Ishikawa (cell line): ENCODE data around the gene PATL2.

Experiments
- CEBPB ChIP-seq: IDR thresholded peaks from 2 replicates; pipeline ENCODE4 v1.6.1; 2012
- EGR1 ChIP-seq: IDR thresholded peaks from 2 replicates; pipeline ENCODE4 v1.6.1; 2012
- EP300 ChIP-seq: IDR thresholded peaks from 2 replicates; pipeline ENCODE4 v1.6.1; 2012; ENCODE audit warnings: borderline replicate concordance
- MAX ChIP-seq: IDR thresholded peaks from 2 replicates; pipeline ENCODE4 v1.6.1; 2012
- NFIC ChIP-seq: IDR thresholded peaks from 2 replicates; pipeline ENCODE4 v1.6.1; 2012
- RAD21 ChIP-seq: IDR thresholded peaks from 2 replicates; pipeline ENCODE4 v1.6.1; 2012; ENCODE audit warnings: low read depth
- REST ChIP-seq: IDR thresholded peaks from 2 replicates; pipeline ENCODE4 v1.6.1; 2012; ENCODE audit warnings: low read depth, mild to moderate bottlenecking
- TAF1 ChIP-seq: IDR thresholded peaks from 2 replicates; pipeline ENCODE4 v1.6.1; 2012; ENCODE audit warnings: low read depth, mild to moderate bottlenecking
- YY1 ChIP-seq: IDR thresholded peaks from 2 replicates; pipeline ENCODE4 v1.6.1; 2012; ENCODE audit warnings: low read depth
- ZBTB7A ChIP-seq: IDR thresholded peaks from 2 replicates; pipeline ENCODE4 v1.6.1; 2012; ENCODE audit warnings: low read depth

GRCh38 chr15:44705986-44706385 is 5.1 kb downstream of the PATL2 start:
- no peak for TF ChIP-seq RAD21
- TF ChIP-seq ZBTB7A, result no peak
- no peak for TF ChIP-seq EP300
- no peak for TF ChIP-seq TAF1
- no peak for TF ChIP-seq MAX
- TF ChIP-seq CEBPB, result no peak
- no peak for TF ChIP-seq YY1
- no peak for TF ChIP-seq REST
- no peak for TF ChIP-seq EGR1
- TF ChIP-seq NFIC, result no peak
